Calu3 (cell line): ENCODE data around the gene ANKS1B. TPM values are rescaled to one million over a fixed set of nuclear protein-coding genes. Genes with fewer than 3 reads are reported as not detected.

Source experiments
- BruUV-seq: library from RNA; stranded (reverse); fragments of 400-500 nt; replicated peaks from 2 replicates; lab custom pipeline; 2021; lab: Mats Ljungman, UMichigan
- CTCF ChIA-PET: fragments of 300-600 bp; sonication (Branson Sonifier 250); formaldehyde crosslinking; loops from one replicate; lab custom pipeline; 2022; ENCODE audit warnings: antibody characterized with exemption; lab: Charles Lee
- DNase-seq: peaks from one replicate; pipeline ENCODE4 v3.0.0; 2022
- H3K27ac Mint-ChIP-seq: one replicate; pipeline ENCODE4 v1.8.0; 2022; ENCODE audit warnings: mixed read lengths; ENCODE audit not compliant: unreplicated experiment
- H3K27me3 Mint-ChIP-seq: one replicate; pipeline ENCODE4 v1.8.0; 2022; ENCODE audit warnings: mixed read lengths; ENCODE audit not compliant: unreplicated experiment
- H3K36me3 Mint-ChIP-seq: one replicate; pipeline ENCODE4 v1.8.0; 2022; ENCODE audit warnings: mild to moderate bottlenecking, moderate library complexity, mixed read lengths; ENCODE audit not compliant: insufficient read depth, unreplicated experiment
- H3K4me1 Mint-ChIP-seq: one replicate; pipeline ENCODE4 v1.8.0; 2022; ENCODE audit warnings: mild to moderate bottlenecking, low read depth, mixed read lengths; ENCODE audit not compliant: unreplicated experiment
- H3K4me3 Mint-ChIP-seq: one replicate; pipeline ENCODE4 v1.8.0; 2022; ENCODE audit warnings: mild to moderate bottlenecking, low read depth, moderate library complexity, mixed read lengths; ENCODE audit not compliant: unreplicated experiment
- H3K9me3 Mint-ChIP-seq: one replicate; pipeline ENCODE4 v1.8.0; 2022; ENCODE audit warnings: low read depth, mixed read lengths; ENCODE audit not compliant: unreplicated experiment
- intact Hi-C: fragments of 100-400 bp; cut with micrococcal nuclease; formaldehyde crosslinking; loops from one replicate; pipeline ENCODE4 v1.10.0; 2022; ENCODE audit not compliant: unreplicated experiment
- total RNA-seq: library from RNA; stranded (reverse); gene quantifications from 2 replicates; pipeline ENCODE4 v1.2.3, GENCODE V29; 2022
- TF ChIP-seq, protein P1 (sequence below): fragments of 200-600 bp; IDR thresholded peaks from one replicate; pipeline ENCODE4 v1.8.0; 2022; ENCODE audit warnings: antibody characterized with exemption; ENCODE audit not compliant: unreplicated experiment

ANKS1B gene
- total RNA-seq, 1 experiment from 2014 or later: 1.7 TPM

DNA sequence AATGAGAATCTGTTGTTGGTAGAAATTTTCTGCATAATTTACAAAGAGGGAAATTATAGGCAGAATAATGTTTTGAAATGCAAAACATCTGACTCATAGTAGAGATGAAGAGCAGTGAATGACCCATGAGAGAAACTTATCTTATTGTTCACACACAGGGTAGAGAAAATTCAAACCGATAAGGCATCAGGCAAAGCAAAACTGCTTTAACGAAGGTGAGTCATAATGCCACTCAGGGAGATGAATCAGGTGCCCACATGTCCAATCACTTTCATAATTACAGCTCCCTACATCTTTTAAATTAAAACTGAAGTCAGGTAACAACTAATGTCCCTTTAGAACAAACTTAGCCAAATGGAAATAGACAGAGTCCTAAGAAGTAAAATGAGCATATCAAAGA, 602.7 kb downstream of the ANKS1B start:
- Mint-ChIP-seq H3K4me1 (peaks cover 10% of the 10 kb centered on the region), H3K4me3 (no peak overlapping the region), H3K27ac (no peak overlapping the region), H3K27me3 (no peaks in the 10 kb centered on the region), H3K36me3 (no peaks in the 10 kb centered on the region), H3K9me3 (no peaks in the 10 kb centered on the region)
- intact Hi-C loops: no loop called here
- CTCF ChIA-PET: no interaction called here
- TF ChIP-seq, protein P1, sequence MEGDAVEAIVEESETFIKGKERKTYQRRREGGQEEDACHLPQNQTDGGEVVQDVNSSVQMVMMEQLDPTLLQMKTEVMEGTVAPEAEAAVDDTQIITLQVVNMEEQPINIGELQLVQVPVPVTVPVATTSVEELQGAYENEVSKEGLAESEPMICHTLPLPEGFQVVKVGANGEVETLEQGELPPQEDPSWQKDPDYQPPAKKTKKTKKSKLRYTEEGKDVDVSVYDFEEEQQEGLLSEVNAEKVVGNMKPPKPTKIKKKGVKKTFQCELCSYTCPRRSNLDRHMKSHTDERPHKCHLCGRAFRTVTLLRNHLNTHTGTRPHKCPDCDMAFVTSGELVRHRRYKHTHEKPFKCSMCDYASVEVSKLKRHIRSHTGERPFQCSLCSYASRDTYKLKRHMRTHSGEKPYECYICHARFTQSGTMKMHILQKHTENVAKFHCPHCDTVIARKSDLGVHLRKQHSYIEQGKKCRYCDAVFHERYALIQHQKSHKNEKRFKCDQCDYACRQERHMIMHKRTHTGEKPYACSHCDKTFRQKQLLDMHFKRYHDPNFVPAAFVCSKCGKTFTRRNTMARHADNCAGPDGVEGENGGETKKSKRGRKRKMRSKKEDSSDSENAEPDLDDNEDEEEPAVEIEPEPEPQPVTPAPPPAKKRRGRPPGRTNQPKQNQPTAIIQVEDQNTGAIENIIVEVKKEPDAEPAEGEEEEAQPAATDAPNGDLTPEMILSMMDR: no peak
- no TSS peak for BruUV-seq
- DNase-seq: no peak

DNA sequence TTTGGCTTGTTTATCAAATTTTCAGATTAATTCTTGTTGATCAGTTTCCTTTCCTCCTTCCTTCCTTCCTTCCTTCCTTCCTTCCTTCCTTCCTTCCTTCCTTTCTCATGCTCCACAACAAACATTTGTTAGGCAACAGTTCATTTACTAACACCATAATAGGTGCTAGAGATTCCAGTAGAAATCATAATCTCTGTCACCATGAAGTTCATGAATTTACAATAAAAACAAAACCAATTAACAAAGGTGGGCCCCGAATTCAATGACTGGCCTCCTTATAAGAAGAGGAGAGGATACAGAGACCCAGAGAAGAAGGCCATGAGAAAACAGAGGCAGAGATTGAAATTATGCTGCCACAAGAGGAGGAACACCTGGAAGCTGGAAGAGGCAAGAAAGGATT, 604.0 kb downstream of the ANKS1B start:
- TF ChIP-seq, protein P1: no peak
- CTCF ChIA-PET: no interaction called here
- Mint-ChIP-seq H3K9me3 (no peaks in the 10 kb centered on the region), H3K4me3 (no peak overlapping the region), H3K27me3 (no peaks in the 10 kb centered on the region), H3K27ac (no peak overlapping the region), H3K4me1 (peaks cover 10% of the 10 kb centered on the region), H3K36me3 (no peaks in the 10 kb centered on the region)
- BruUV-seq: no TSS peak
- no peak for DNase-seq
- intact Hi-C loops: no loop called here

DNA sequence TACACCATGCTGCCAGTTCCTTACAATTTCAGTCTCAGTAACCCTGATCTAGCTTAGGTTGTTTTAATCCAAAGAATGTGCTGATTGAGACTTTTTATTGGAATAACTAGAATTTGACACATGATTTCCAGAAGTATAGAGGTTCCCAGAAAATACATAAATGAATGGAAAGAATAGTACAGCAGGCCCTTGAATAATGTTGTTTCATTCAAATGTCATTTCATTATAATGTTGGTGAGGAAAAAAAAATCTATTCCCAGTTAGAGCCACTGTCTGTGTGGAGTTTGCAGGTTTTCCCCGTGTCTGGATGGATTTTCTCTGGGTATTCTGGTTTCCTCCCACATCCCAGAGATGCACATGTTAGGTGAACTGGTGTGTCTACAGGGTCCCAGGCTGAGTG, 610.7 kb downstream of the ANKS1B start:
- CTCF ChIA-PET: no interaction called here
- no peak overlapping the region for H3K27ac Mint-ChIP-seq
- BruUV-seq: no TSS peak
- H3K36me3 Mint-ChIP-seq: no peaks in the 10 kb centered on the region
- H3K9me3 Mint-ChIP-seq: peaks cover 3% of the 10 kb centered on the region
- TF ChIP-seq, protein P1: no peak
- DNase-seq: no peak
- H3K4me1 Mint-ChIP-seq: no peaks in the 10 kb centered on the region
- H3K4me3 Mint-ChIP-seq: no peak overlapping the region
- H3K27me3 Mint-ChIP-seq: no peaks in the 10 kb centered on the region
- intact Hi-C loops: no loop called here

DNA sequence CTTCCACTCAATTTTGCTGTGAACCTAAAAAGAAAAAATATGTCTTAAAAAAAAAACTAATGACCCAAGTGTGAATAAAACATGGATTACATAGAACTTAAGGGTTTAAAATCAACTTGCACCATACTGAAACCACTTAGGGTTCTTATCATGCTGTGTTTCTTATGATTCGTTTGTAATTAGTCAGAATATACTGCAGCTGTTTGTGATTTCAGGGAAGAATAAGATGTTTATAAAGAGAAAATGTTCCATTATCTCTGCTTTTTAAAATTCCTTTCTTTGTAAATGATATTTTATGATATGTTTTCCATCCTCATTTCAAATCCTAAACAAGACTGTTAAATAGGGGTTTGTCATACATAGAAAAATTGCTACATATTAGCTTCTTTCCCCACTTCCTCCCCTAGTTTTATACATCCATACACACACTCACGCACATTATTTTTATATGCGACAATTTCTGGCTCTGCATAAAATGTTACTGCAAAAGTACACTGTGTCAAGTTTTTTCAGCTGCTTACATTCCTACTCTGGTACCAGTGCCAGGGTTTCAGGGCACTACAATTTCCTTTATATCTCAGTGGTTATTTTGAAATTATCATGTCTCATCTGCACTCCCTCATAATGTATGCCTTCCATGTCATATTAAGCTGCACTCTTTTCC, 612.3 kb downstream of the ANKS1B start:
- Mint-ChIP-seq H3K4me1 (no peaks in the 10 kb centered on the region), H3K4me3 (no peak overlapping the region), H3K27me3 (no peaks in the 10 kb centered on the region), H3K27ac (no peak overlapping the region), H3K9me3 (peaks cover 3% of the 10 kb centered on the region), H3K36me3 (no peaks in the 10 kb centered on the region)
- BruUV-seq: no TSS peak
- TF ChIP-seq, protein P1: no peak
- CTCF ChIA-PET: no interaction called here
- no peak for DNase-seq
- intact Hi-C loops: no loop called here
